Type B pancreatic cell (in vitro differentiated cells): ENCODE measurements around the gene SLC22A23. TPM values are rescaled to one million over a fixed set of nuclear protein-coding genes. Genes with fewer than 3 reads are reported as not detected.

Source experiments
- DNase-seq: peaks from one replicate; pipeline ENCODE4 v3.0.0; 2021; ENCODE audit warnings: mixed read lengths; ENCODE audit not compliant: unreplicated experiment; ENCODE audit errors: extremely low spot score
- H3K27ac Mint-ChIP-seq: 2 replicates; pipeline ENCODE4 v1.8.0; 2021; ENCODE audit warnings: mild to moderate bottlenecking, mixed read lengths
- H3K27me3 Mint-ChIP-seq: 2 replicates; pipeline ENCODE4 v1.8.0; 2021; ENCODE audit warnings: mixed read lengths
- H3K36me3 Mint-ChIP-seq: 2 replicates; pipeline ENCODE4 v1.8.0; 2021; ENCODE audit warnings: mixed read lengths
- H3K4me1 Mint-ChIP-seq: one replicate; pipeline ENCODE4 v1.8.0; 2021; ENCODE audit warnings: mixed read lengths; ENCODE audit not compliant: unreplicated experiment
- H3K4me3 Mint-ChIP-seq: 2 replicates; pipeline ENCODE4 v1.8.0; 2021; ENCODE audit warnings: mild to moderate bottlenecking, mixed read lengths
- H3K9me3 Mint-ChIP-seq: 2 replicates; pipeline ENCODE4 v1.8.0; 2021; ENCODE audit warnings: mixed read lengths
- total RNA-seq: library from RNA; stranded (reverse); gene quantifications from 2 replicates; pipeline ENCODE4 v1.2.1, GENCODE V29; 2021; ENCODE audit warnings: low replicate concordance
- TF ChIP-seq, protein P1 (sequence below): fragments of 200-600 bp; sonication (generic); conservative IDR thresholded peaks from 2 replicates; pipeline ENCODE4 v1.5.0; 2021; ENCODE audit warnings: antibody characterized with exemption, mild to moderate bottlenecking

The SLC22A23 gene
- total RNA-seq, 1 donor from 2014 or later: 36.6 TPM

DNA sequence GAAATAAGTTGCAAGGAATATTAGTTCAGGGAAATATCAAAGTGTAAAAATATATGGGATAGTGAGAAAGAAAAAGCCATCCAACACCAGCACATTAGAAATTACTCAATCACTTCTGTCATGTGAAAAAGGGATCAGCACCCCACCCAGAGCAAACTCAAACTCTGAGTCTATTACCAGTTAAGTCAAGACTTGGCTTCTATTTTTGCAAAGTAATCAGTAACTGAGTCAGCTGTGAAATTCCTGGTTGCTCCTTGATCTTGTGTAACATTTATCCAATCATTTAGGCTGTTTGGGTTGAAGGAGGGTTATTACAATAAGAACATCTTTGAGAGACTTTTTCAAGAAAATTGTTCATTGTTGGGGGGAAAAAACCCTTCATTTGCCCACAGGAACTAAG is 51.2 kb downstream of the SLC22A23 start:
- peak overlapping the region; percentile 19 for H3K27ac Mint-ChIP-seq
- H3K4me3 Mint-ChIP-seq: no peak overlapping the region
- peaks cover 60% of the 10 kb centered on the region for H3K4me1 Mint-ChIP-seq
- no peaks in the 10 kb centered on the region for H3K27me3 Mint-ChIP-seq
- peaks cover 28% of the 10 kb centered on the region for H3K36me3 Mint-ChIP-seq
- H3K9me3 Mint-ChIP-seq: peaks cover 4% of the 10 kb centered on the region
- DNase-seq: no peak
- TF ChIP-seq, protein P1, sequence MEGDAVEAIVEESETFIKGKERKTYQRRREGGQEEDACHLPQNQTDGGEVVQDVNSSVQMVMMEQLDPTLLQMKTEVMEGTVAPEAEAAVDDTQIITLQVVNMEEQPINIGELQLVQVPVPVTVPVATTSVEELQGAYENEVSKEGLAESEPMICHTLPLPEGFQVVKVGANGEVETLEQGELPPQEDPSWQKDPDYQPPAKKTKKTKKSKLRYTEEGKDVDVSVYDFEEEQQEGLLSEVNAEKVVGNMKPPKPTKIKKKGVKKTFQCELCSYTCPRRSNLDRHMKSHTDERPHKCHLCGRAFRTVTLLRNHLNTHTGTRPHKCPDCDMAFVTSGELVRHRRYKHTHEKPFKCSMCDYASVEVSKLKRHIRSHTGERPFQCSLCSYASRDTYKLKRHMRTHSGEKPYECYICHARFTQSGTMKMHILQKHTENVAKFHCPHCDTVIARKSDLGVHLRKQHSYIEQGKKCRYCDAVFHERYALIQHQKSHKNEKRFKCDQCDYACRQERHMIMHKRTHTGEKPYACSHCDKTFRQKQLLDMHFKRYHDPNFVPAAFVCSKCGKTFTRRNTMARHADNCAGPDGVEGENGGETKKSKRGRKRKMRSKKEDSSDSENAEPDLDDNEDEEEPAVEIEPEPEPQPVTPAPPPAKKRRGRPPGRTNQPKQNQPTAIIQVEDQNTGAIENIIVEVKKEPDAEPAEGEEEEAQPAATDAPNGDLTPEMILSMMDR: no peak

- DNase-seq: no peak
- H3K27ac Mint-ChIP-seq: no peak overlapping the region
- H3K36me3 Mint-ChIP-seq: peaks cover 28% of the 10 kb centered on the region
- TF ChIP-seq, protein P1: no peak
- no peak overlapping the region for H3K4me3 Mint-ChIP-seq
- peaks cover 4% of the 10 kb centered on the region for H3K9me3 Mint-ChIP-seq
- peaks cover 54% of the 10 kb centered on the region for H3K4me1 Mint-ChIP-seq
- H3K27me3 Mint-ChIP-seq: no peaks in the 10 kb centered on the region
Measured at GRCh38 chr6:3405182-3405518, 51.7 kb downstream of the SLC22A23 start.

DNA sequence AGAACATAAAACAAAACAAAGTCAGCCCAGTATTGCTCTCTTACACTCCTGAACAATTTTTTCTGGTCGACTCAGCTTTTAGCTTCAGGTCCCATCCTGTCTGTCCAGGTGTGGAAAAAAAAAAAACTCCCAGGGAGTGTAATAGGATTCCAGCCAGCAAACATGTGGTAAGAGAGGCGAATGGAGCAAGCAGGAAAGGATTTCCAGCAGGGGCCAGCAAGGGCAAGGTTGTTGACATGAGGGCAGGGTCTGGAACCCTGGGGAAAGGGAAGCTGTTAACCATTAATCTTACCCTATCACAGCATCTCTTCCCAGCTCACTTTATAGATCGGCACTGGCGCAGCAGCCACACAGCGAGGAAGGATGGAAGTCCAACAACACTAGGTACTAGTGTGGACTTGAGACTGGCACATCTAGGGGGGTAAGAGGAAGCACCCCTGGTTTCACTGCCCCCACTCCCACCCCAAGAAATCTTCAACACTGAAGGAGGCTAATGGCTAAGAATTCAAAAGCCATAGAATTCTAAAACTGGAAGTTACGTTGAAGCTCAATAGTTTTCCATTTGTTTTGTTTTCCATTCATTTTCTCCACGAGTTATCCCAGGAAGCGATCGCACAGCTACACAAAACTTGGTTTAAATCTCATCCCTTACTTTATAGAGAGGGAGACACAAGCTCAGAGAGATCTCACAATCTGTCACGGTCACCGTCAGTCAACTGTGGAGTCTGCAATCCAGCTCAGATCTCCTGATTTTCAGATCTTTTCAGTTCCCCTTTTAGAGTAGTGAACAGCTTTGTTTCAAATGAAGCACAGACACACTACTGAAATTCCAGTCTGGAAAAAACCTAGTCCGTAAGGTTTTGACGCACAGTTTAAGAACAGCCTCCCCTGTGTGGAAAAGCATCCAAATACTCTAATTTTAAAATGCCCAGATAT is 53.3 kb downstream of the SLC22A23 start:
- H3K4me1 Mint-ChIP-seq: peaks cover 59% of the 10 kb centered on the region
- peak overlapping the region; percentile 64 for H3K4me3 Mint-ChIP-seq
- TF ChIP-seq, protein P1: no peak
- peaks cover 4% of the 10 kb centered on the region for H3K9me3 Mint-ChIP-seq
- H3K27ac Mint-ChIP-seq: peak overlapping the region; percentile 73
- no peaks in the 10 kb centered on the region for H3K27me3 Mint-ChIP-seq
- DNase-seq: no peak
- H3K36me3 Mint-ChIP-seq: peaks cover 18% of the 10 kb centered on the region

- Mint-ChIP-seq H3K4me3 (peak overlapping the region; percentile 64), H3K9me3 (peaks cover 4% of the 10 kb centered on the region), H3K36me3 (peaks cover 16% of the 10 kb centered on the region), H3K4me1 (peaks cover 68% of the 10 kb centered on the region), H3K27me3 (no peaks in the 10 kb centered on the region), H3K27ac (peak overlapping the region; percentile 73)
- TF ChIP-seq, protein P1: no peak
- DNase-seq: no peak
Measured at GRCh38 chr6:3402310-3403237, 54.3 kb downstream of the SLC22A23 start.

DNA sequence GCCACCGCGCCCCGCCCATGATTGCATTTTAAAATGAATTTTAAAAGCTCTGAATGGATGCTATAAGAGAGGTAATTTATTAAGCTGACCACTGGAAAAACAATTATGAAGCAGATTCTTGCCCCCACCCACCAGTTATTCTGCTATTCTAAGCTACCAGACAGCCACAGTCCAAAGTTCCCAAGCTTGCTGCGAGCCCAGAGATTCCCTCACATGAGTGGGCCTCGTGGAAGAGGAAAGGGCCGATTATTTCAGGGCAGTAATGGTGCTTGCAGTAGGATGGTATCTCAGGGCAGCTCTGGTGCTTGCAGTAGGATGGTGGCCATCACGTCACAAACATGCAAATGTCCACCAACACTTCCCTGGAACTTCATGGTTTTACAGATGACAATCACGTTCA is 56.7 kb downstream of the SLC22A23 start:
- H3K4me3 Mint-ChIP-seq: no peak overlapping the region
- H3K27ac Mint-ChIP-seq: no peak overlapping the region
- peaks cover 4% of the 10 kb centered on the region for H3K9me3 Mint-ChIP-seq
- TF ChIP-seq, protein P1: no peak
- DNase-seq: no peak
- peaks cover 64% of the 10 kb centered on the region for H3K4me1 Mint-ChIP-seq
- no peaks in the 10 kb centered on the region for H3K27me3 Mint-ChIP-seq
- H3K36me3 Mint-ChIP-seq: peaks cover 12% of the 10 kb centered on the region
